GM19099 (cell line): Measurements from ENCODE around the gene GPSM3.

Source experiments
- POLR2A ChIP-seq: IDR thresholded peaks from 3 replicates; pipeline ENCODE4 v1.6.1; 2011; ENCODE audit warnings: low read depth; ENCODE audit not compliant: insufficient read length; ENCODE audit errors: extremely low read depth

Gene GPSM3

DNA sequence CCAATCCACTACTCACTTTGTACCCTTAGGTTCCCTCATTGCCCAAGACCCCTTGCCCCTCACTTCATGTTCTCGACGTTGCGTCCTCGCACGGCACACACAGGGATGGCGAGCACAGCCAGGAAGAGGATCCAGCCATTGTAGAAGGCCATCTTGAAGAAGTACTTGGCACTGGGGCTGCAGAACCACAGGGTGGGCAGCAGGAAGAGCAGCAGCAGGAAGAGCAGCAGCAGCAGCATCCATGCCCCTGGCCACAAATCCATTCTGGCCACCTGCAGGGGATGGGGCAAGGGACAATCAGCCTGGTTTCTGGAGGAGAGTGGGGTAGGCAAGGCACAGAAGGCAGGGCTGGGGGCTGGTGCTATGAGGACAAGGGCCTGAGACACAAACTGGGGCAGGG lies 21.2 kb downstream of the GPSM3 start:
- TF ChIP-seq POLR2A = no peak

DNA sequence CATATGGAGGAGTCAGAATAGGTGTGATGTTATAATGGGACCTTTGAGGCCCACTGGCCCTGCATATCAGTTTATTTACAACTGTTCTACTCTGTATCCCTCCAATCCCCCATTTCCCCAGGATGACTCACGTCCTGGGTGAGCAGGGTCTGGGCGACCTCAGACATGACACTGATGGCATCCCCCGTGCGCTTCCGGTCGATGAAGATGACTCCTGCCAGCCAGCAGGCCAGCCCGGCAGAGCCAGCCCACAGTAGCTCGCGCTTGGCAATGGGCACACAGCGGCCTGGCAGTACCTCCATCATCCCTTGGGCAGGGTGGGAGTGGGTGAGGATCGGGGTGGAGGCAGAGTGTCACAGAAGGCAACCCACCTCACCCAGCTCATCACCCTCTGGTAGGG lies 22.1 kb downstream of the GPSM3 start:
- no peak for TF ChIP-seq POLR2A

DNA sequence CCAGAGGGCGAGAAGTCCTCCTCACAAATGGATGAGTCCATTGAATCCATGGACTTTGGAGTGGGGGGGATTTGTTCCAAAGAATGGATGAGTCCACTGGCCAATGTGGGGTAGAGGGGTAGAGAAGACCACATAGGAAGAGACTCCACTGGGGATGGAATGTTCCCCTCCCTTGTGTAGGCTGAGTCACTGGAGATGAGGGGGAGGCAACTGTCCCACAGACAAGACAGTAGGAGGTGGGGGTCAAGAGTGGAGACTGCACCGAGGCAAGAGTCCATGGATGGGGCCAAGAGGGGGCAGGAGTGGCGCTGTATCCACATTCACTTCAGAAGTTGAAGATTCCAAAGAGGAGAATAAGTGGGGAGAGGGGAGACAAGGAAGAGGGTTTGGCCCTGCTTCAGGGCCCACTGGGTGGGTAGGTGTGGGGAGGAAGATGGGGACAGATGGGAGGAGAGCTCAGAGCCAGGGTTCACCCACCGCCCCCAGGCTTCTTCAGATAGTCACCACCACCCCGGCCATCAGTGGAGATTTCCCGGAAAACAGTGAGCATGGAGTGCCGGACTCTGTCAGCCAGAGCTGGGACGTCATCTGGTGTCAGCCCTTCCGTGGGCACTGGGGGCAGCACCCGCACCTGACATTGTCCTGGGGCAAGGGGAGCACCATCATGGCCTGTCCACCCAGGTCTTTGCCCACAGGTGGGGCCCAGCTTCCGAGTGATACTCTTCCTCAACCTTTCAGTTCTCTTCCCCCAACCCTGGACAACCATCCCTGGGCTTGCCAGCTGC lies 23.4 kb downstream of the GPSM3 start:
- TF ChIP-seq POLR2A = no peak

DNA sequence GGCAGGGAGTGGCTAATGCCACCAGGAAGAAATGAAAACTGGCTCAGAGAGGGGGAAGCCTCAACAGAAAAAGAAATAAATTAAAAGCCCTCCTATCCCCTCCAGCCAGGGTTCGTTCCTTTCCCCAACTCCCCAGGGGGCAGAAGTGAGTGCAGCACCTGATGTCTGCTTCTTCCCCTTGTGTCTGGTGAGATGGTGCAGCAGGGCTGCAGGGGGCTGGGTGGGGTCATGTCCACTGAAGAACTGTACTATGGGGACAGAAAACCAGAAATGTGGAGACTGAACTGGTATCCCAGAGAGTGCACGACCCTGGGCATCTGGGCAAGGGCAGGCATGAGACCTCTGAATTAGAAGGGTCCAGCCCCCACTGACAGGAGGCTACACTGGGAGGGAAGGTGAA lies 24.1 kb downstream of the GPSM3 start:
- no peak for TF ChIP-seq POLR2A

DNA sequence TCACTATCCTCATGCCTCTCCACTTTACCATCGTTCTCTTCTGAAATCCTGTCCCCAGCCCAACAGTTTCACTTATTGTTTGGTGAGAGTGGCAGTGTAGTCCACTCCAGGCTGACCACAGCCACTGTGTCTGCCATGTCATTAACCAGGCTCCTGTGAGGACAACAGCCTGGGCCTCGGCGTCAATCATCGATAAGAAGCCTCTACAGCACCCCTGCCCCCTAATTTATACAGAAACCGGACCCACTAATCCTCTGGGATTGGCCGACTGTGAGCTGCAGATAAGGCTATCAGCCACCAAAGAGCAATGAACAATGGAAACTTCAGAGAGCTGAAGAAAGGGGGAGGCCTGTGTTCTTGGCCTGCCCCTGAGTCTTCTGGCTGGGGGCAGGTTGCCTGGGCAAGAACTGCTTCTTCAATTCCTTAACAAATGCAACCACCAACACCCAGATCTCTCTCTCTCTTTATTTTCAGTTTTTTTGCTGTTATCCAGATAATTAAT lies 24.6 kb downstream of the GPSM3 start:
- TF ChIP-seq POLR2A = no peak

DNA sequence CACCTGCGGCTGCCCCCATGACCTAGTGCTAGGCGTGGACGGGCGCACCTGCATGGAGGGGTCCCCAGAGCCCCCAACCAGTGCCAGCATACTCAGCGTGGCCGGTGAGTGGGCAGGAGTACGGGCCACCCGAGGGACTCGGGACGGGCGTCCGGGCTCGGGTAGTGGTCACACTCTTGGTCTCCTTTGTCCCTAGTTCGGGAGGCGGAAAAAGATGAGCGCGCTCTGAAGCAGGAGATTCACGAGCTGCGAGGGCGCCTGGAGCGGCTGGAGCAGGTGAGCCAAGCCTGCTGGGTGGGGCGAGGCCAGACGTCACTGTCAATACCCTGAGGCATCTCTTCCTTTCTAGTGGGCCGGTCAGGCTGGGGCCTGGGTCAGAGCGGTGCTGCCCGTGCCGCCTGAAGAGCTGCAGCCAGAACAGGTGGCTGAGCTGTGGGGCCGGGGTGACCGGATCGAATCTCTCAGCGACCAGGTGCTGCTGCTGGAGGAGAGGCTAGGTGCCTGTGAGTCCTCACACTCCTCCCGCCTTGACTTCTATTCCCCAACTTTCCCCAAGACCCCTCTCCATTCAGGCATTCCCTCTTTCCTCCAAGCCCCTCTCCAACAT lies 25.2 kb downstream of the GPSM3 start:
- TF ChIP-seq POLR2A = no peak

DNA sequence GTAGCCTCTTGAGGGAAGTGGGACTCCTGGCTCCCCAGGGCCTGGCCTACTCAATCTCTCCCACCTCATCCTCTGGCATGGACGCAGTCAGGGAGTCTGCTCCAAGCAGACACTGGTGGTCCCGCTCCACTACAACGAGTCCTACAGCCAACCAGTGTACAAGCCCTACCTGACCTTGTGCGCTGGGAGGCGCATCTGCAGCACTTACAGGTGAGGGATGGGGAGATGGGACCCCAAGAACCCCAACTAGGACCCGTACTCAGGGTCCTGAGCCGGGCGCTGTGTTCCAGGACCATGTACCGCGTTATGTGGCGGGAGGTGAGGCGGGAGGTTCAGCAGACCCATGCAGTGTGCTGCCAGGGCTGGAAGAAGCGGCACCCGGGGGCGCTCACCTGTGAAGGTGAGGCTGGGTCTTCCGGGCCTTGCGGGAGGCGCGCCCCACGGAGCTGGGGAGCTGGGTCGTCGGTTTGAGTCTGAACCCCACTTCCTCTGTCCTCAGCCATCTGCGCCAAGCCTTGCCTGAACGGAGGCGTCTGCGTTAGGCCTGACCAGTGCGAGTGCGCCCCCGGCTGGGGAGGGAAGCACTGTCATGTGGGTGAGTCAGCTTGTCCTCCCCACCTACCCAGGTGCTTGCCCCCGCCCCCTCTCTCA lies 25.9 kb downstream of the GPSM3 start:
- TF ChIP-seq POLR2A = no peak

DNA sequence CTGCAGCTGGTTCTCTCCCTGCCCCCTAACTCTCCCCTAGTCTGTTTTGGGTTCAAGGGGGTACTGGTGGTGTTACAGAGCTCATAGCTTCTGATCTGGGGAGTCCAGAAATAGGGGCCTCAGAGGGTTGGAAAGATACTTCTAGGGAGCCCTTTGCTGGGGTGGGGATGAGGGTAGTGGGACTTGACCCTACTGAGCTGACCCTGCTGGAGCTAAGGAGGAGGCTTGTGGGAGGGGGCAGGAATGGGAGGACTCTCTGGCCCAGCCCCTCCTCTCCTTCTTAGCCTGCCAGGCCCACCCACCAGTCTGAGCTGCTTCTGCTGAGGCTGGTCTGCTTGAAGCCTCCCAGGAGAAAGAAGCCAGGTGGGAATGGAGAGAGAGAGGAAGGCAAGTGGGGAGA lies 28.1 kb downstream of the GPSM3 start, which contains the start of gene EGFL8:
Gene EGFL8, plus strand, starts transcription at position 301 of the 400 bp plus-strand sequence. CDS start 1,571 bp downstream, outside the sequence.
- no peak for TF ChIP-seq POLR2A

DNA sequence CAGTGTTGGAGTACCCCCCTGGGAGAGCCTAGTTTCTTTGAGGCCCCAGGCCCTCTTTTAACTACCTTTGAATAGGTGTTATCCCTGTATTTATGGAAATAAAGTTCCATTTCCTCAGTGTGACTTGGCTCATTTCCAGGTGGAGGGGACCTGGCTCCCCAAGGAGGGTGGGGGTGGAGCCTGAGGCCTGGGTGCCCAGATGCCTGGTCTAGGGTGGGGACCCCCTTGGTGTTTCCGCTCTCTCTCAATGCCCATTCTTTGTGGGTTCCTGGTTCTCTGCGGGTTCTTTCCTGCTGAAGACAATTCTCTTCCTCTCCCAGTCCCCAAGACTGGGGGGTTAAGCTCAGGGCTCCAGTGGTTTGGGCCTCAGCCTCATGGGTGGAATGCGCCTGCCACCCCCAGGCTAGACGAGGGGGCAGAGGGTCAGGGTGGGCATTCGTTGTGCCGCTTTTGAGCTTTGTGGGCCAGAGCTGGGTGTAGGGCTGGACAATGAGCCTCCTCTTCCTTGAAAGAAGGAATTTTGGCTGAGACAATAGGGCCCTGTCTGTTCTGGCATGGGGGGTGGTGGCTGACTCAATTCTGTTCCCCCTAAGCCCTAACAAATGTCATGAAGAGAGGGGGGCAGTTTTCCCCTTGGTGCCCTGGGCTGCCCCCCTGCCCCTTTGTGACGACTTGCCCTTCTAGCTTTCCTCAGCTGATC lies 28.7 kb downstream of the GPSM3 start:
- TF ChIP-seq POLR2A = no peak

DNA sequence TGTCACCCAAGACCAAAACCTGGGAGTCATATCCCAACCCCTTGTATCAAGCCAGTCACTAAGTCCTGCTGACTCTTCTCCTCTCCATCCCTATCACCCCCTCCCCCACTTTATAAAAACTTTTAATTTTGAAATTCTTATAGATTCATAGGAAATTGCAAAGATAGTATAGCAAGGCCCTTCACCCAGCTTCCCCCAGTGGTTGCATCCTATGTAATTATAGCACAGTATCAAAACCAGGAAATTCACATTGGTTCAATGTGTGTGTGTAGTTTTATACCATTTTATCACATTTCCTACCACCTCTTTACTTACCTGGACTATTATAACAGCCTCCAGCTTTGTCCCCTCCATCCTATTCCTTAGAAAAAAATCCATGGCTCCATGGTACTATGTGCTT lies 34.4 kb downstream of the GPSM3 start:
- no peak for TF ChIP-seq POLR2A

DNA sequence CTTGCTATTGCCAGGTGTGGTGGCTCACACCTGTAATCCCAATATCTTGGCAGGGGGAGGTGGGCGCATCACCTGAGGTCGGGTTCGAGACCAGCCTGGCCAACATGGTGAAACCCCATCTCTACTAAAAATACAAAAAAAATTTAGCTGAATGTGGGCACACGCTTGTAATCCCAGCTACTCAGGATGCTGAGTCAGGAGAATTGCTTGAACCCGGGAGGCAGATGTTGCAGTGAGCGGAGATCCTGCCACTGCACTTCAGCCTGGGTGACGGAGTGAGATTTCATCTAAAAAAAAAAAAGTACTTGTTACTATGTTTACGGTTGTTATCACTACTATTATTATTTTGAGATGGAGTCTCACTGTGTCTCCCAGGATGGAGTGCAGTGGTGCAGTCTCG lies 35.6 kb downstream of the GPSM3 start:
- no peak for TF ChIP-seq POLR2A

DNA sequence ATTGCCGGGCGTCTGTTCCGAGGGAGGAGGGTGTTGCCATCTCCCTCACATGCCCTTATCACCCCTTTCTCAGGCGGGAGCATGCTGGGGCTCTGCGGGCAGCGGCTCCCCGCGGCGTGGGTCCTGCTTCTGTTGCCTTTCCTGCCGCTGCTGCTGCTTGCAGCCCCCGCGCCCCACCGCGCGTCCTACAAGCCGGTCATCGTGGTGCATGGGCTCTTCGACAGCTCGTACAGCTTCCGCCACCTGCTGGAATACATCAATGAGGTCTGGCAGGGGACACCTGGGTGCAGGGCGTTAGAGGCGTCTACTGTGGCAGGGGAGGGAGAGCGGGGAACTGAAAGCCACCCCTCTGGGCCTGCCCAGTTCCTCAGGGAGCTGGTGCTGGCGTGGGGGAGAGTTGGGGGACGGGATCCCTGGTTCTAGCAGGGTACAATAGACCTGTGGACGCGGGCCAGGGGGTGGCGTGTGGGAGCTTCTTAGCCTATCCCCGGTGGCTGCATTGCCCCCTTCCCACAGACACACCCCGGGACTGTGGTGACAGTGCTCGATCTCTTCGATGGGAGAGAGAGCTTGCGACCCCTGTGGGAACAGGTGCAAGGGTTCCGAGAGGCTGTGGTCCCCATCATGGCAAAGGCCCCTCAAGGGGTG lies 37.8 kb downstream of the GPSM3 start:
- TF ChIP-seq POLR2A = no peak

DNA sequence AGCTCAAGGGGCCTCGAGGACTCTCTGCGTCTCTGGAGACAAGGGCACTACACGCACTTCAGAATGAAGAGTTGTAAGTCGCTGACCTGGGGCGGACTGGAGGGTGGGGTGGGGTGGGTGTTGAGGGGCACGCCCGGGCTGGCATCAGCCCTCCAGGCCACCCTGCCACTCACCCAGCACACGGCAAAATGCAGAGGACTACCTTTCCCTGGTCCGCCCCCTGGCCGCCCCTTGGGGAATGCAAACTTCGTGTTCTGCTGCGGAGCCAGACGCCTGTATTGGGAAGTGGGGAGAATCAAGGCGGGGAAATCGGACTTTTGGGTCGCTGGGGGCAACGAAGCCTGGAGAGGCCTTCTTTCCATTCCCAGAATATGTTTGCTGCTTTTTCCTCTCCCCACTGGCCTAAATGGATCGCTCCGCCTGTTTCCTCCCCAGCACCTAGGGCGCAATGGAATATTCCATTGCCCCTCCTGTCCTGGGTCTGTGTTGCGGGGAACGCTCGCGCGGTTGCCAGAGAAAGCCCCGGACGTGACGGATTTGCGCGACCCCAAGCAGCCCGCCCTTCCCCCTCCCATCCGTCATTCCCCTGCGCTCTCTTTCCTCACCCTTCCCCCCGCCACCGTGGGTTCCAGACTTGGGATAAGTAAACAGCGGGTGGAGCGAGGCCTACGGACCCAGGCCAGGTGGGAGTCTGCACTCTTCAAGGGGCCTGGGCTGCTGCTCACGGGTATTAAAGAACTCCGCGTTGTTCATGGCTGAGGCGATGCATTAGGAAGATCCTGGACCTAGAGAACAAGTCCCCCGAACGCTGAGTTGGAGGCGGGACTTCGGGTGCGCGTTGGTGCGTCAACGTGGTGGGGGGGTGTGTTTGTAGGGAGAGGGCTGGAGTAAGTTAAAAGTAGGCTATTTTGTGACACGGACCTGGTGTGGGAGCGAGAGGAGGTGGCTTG lies 38.6 kb downstream of the GPSM3 start, which contains the start of gene PPT2:
Gene PPT2, plus strand, starts transcription at position 578 of the 950 bp plus-strand sequence. CDS start 454 bp downstream, outside the sequence.
- TF ChIP-seq POLR2A = no peak
